GM13977 (cell line): Measurements from ENCODE around the gene HIBADH.

Experiments
- DNase-seq: peaks from one replicate; pipeline ENCODE4 v3.0.0; 2012; ENCODE audit warnings: low spot score
- in situ Hi-C: fragments of 300-500 bp; cut with MboI; formaldehyde crosslinking; loops from one replicate; pipeline ENCODE4 v1.12.0; 2022; ENCODE audit warnings: low sequenced_read_pairs, low pct_unique_long_range_greater_than_20kb, mixed read lengths, inconsistent platforms; ENCODE audit not compliant: unreplicated experiment
- TF ChIP-seq, protein P1 (sequence below): IDR thresholded peaks from 2 replicates; pipeline ENCODE4 v1.5.1; 2012; ENCODE audit warnings: mild to moderate bottlenecking, control low read depth; ENCODE audit not compliant: insufficient read depth; ENCODE audit errors: extremely low read depth, missing control alignments

HIBADH gene

DNA sequence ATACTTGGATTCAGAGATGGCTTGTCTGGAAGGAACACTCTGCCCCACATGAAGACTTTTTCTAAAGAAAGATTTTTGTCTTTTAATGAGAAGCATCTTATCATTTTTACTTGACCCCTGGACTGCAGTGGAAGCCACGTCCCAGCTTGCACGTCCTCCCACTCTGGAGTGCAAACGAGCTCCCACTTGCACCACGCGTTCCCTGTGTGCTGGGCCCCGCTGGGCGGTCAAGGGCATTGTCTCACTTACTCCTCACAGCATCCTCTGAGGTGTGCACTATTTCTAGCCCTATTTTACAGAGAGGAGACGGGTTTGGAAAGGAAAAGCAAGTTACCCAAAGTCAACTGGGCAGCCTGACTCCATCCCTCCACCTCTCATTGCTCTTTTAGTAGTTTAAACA is 175.2 kb downstream of the HIBADH start:
- TF ChIP-seq, protein P1, sequence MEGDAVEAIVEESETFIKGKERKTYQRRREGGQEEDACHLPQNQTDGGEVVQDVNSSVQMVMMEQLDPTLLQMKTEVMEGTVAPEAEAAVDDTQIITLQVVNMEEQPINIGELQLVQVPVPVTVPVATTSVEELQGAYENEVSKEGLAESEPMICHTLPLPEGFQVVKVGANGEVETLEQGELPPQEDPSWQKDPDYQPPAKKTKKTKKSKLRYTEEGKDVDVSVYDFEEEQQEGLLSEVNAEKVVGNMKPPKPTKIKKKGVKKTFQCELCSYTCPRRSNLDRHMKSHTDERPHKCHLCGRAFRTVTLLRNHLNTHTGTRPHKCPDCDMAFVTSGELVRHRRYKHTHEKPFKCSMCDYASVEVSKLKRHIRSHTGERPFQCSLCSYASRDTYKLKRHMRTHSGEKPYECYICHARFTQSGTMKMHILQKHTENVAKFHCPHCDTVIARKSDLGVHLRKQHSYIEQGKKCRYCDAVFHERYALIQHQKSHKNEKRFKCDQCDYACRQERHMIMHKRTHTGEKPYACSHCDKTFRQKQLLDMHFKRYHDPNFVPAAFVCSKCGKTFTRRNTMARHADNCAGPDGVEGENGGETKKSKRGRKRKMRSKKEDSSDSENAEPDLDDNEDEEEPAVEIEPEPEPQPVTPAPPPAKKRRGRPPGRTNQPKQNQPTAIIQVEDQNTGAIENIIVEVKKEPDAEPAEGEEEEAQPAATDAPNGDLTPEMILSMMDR, result no peak
- DNase-seq, result no peak
- in situ Hi-C loops, result no loop called here

DNA sequence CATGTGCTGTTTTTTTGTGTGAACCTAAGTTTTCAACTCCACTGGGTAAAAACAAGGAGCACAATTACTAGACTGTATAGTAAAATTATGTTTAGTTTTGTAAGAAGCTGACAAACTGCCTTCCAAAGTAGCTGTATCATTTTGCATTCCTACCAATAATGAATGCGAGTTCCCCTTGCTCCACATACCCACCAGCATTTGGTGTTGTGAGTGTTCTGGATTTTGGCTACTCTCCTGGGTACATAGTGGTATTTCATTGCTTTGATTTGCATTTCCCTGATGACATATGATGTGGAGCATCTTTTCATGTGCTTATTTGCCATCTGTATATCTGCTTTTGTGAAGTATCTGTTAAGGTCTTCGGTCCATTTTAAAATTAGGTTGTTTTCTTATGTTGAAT is 178.2 kb downstream of the HIBADH start:
- TF ChIP-seq, protein P1, result no peak
- DNase-seq, result no peak
- in situ Hi-C loops, result no loop called here

DNA sequence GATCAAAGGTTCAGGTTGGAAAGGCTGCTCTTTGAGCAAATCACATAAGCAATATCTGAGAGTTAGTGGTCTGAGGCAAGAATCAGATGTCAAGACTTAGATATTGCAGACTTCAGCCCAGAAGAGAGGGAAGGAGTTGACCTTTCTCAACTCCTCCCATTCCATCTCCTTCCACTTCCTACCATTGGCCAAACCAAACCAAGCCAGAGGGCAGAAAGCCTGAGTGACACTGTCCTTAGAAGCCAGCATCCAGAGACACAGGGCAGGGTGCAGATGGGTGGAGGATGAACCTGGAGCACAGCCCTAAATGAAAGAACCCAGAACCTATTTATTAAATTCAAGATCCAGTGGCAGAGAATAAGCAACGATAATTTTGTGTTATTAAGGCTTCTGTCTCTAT is 180.5 kb downstream of the HIBADH start:
- TF ChIP-seq, protein P1, result no peak
- no peak for DNase-seq
- in situ Hi-C loops, result no loop called here

DNA sequence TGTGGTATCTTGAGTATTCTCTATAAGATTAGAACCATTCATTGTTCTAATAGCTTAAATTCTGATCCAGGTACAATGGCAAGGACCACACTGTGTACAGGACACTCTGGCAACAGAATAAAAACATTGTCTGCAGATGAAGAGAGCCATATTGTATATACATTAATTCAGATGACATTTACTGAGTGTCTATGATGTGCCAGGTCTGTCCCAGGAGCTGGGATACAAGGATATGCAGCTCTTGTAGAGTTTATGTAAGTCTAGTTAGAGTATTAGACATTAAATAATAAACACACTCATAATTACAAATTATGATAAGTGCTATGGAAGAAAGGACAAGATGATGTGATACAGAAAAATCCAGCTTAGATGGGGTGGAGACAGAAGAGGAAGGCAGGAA is 184.1 kb downstream of the HIBADH start:
- in situ Hi-C loops, result no loop called here
- no peak for DNase-seq
- TF ChIP-seq, protein P1, result no peak

DNA sequence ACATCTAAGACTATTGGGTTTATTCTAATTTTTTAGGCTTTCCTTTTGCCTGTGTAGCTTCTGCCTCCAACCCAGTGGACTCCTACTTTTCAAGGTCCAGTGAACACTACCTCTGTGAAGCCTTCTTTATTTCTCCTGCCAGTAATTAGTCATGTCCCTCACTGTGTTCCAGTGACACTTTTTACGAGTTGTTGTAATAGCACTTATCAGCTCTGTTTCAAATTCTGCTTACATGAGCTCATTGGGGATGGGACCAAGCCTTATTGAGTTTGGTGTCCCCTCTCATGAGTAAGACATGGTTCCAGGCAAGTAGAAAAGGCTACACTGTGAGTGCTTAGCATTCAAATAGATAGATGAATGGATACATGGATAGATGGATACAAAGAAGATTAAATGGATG is 184.6 kb downstream of the HIBADH start:
- in situ Hi-C loops, result no loop called here
- TF ChIP-seq, protein P1, result no peak
- DNase-seq, result no peak

DNA sequence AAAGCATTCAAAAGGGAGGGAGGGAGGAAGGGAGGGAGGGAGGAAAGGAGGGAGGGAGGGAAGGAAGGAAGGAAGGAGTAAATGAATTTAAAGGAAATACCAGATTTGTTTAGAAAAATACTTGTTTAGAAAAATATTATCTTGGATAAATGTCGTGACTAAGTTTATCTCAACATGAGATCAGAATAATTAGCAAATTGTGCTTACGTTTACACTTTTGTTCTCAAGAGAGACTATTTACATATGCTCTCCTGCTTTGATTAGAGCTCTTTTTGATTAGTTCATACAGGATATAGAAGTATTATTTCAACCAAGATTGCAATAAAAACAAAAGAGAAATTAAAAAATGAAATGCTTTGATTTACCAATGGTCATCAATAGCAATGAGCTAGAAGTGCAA is 186.2 kb downstream of the HIBADH start:
- in situ Hi-C loops, result no loop called here
- no peak for DNase-seq
- TF ChIP-seq, protein P1, result no peak
